LNCaP clone FGC (cell line): ENCODE results near the gene PHF24.

Experiments used
- DNase-seq: peaks from one replicate; pipeline ENCODE4 v3.0.0-alpha.2; 2011; ENCODE audit warnings: low read depth
- H3K4me3 ChIP-seq: 2 replicates; pipeline ENCODE4 v1.5.1; 2011; ENCODE audit warnings: mild to moderate bottlenecking, low read depth, low read length, control low read depth
- TF ChIP-seq, protein P1 (sequence below): IDR thresholded peaks from 2 replicates; pipeline ENCODE4 v1.5.1; 2012; ENCODE audit warnings: mild to moderate bottlenecking; ENCODE audit not compliant: control insufficient read depth, insufficient read depth; ENCODE audit errors: extremely low read depth

The PHF24 gene

DNA sequence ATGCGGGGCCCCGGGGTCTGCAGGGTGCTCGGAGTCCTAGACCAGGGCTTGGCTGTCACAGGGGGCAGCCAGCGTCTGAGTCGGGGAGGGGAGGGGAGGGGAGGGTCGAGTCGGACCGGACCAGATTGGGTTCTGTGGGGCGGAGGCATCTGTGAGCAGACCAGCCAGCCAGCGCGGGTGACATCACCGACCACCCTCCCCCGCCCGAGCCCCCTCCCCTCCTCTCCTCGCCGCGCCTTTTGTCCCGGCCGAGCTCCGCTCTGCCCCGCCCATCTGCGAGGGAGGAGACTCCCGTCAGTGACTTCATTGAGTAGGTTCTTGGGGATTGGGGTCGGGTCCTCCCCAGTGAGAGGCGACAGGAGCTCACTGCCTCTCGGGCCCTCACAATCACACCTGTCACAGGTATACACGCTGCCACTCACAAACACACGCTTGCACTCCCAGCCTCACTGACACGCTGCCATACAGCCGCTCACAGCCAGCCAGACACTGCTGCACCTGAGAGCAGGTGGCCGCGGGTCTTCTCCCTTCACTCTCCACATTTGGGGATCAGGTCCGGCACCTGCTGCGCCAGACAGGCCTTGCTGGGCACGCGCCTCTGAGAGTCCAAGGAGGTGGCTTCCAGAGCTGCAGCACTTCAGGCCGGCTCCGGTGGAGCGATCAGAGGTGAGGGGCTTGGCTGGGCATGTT is 32.0 kb downstream of the PHF24 start:
- TF ChIP-seq, protein P1, sequence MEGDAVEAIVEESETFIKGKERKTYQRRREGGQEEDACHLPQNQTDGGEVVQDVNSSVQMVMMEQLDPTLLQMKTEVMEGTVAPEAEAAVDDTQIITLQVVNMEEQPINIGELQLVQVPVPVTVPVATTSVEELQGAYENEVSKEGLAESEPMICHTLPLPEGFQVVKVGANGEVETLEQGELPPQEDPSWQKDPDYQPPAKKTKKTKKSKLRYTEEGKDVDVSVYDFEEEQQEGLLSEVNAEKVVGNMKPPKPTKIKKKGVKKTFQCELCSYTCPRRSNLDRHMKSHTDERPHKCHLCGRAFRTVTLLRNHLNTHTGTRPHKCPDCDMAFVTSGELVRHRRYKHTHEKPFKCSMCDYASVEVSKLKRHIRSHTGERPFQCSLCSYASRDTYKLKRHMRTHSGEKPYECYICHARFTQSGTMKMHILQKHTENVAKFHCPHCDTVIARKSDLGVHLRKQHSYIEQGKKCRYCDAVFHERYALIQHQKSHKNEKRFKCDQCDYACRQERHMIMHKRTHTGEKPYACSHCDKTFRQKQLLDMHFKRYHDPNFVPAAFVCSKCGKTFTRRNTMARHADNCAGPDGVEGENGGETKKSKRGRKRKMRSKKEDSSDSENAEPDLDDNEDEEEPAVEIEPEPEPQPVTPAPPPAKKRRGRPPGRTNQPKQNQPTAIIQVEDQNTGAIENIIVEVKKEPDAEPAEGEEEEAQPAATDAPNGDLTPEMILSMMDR: no peak
- peak overlapping the region; percentile 84 for H3K4me3 ChIP-seq
- DNase-seq: no peak

DNA sequence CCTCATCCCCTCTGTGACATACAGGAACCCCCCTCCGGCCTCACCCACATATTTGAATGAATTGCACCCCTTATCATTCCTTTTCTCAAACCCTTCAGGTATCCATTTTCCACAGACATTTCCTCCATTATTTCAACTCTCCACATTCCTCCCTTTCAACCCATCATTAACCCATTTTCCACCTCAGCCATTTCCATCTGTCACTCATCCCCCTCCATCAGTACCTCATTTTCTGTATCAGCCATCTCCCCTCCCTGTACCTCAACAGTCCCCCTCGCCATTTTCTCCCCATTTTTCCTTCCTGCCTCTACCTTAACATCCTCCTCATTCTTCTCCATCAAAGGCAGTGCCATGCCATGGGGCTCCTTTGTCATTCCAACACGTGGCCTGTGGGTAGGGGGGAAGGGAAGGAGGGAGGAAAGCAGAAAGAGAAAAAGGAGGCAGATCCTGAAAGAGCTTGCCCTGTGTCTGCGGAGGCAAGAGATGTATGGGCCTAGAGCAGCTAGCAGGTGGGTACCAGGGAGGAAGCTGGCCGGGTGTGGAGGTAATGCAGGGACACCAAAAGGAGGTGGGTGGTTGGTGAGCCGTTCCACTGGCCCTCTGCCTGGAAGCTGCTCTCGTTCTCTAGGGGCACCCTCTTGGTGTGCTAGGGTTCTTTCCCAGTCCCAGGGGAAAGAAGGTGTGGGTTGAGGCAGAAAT is 33.0 kb downstream of the PHF24 start:
- no peak for DNase-seq
- TF ChIP-seq, protein P1: no peak
- no peak overlapping the region for H3K4me3 ChIP-seq

DNA sequence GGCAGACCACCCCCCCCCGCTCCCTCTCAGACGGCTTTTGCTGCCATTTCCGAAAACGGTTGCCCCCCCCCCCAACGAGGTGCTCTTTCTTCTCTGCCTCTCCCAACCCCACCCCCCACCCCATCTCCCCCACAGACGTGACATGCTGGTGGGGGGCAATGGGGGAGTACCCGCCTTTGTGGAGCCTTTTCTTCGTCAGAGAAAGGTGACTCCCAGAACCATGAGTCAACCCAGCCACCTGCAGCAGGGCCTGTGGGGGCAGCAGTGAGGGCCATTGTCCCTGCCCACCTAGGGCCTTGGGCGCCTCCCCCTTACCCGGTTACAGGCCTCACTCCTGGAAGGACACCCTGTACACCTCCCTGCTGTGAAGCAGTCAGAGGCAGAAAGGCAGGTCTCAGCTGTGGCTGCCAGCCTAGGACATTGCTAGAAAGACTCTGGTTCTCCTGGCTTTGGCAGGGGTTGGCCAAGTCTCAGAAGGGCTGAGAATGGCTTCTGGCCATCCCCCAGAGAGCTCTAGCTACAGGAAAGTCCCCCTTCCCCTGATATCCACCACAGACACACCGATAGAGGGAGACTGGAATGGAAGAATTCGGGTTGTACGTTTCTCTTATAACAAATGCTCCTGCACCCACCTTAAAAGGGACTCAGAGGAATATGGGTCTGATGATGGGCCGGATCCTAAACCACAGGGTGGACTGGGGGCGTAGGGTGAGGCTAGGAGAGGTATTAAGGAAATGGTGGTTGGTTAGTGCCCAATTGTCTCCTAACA is 33.7 kb downstream of the PHF24 start:
- TF ChIP-seq, protein P1: no peak
- DNase-seq: no peak
- no peak overlapping the region for H3K4me3 ChIP-seq

DNA sequence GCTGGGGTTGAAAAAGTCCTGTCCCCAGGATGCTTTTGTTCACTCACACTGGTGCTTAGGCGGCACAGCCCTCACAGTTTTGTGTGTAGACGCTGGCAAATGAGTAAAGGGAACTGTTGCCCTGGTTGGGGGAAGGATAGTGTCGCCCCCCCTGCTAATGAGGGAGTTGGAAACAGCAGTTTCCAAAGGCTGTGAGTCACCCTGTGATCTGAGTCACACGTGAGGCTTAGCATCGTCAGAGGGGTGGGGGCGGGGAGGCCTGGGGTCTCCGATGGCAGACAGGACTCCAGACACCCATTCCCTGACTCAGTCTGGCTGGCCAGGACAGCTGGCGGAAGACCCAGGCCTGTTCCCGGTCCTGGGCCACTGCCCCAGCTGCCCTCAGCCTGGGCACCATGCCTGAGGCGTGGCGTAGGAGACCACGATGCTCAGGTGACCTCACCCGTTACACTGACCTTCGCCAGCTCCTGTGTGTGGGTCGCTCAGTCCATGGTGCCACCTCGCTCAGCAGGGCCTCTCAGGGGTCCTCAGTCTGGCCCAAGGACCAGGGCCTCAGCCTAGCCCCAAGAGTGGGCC is 34.4 kb downstream of the PHF24 start:
- TF ChIP-seq, protein P1: no peak
- DNase-seq: no peak
- no peak overlapping the region for H3K4me3 ChIP-seq

DNA sequence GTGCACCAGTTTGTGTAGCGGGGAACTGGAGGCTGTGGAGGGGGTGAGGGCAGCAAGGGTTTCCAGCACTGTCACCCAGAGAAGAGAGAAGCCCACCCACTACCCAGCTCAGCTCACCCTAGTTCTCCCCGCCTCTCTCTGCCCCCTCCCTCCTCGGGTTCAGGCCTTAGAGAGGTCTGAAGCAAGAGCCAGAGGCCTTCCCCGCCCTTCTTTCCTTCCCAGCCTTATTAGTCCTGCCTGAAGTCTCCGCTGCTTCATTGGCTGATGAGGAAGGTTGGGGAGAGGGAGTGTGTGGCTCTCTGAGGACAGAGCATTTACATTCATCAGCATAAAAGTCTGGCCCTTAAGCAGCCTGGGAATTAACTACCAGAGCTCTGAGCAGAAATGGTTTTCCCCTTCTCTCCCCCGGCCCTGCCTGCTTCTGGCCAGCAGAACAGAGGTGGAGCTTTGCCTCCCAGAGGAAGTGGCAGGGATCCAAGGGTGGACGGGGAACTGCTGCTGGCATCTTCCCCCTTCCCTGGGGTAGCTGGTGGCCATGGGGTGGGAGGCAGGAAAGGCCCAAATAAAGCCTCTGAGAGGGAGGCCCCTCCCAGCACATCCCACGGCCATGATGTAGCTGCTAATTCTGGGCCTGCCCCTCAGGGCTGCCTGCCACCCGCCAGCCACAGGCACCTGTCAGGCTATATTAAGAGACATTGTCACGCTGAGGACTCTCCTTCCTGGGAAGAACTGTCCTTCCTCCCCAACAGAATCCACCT is 35.6 kb downstream of the PHF24 start:
- TF ChIP-seq, protein P1: no peak
- DNase-seq: no peak
- H3K4me3 ChIP-seq: no peak overlapping the region

DNA sequence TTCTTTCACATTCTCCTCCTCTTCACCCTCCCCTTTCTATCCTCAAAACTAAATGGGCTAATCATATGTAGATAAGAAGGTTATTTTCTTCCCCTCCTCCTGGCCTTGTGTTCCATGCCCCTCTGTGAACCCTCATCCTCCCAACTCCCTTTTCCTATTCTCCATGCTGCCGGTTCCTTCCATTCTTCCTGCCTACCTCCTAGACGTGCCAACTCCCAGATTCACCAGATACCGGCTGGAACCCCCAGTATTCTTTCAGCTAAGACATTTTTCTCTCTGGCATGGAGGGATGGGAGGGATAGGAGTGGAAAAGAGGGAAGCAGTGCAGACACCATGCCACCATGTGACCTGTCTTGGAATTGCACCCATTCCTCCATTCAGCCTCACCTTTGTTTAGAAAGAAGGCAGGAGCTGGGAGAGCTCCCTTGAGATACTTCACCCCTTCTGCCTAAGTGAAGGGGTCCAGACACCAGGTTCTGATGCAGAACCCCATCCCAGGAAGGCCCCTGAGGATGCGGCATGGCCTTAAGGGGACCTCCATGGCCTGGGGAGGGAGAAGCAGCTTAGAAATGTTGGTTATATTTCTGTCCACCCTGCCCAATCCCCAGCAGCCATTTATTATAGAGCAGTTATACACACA is 36.3 kb downstream of the PHF24 start:
- DNase-seq: no peak
- TF ChIP-seq, protein P1: peak; percentile 87
- H3K4me3 ChIP-seq: no peak overlapping the region
